Psoas muscle (tissue), 8 donors: Measurements from ENCODE around the gene DPF1. TPM values are rescaled to one million over a fixed set of nuclear protein-coding genes. Genes with fewer than 3 reads are reported as not detected.

Experiments
- ATAC-seq, 4 donors: fragments of 200-7000 bp; cut with Tn5 transposase; one replicate each; pipeline ENCODE4 v1.9.1; 2020; ENCODE audit warnings: moderate library complexity in 3 of 4, mild to moderate bottlenecking in 2 of 4
- DNase-seq, 2 donors: peaks; one replicate each; pipeline ENCODE4 v3.0.0-alpha.2; 2020
- H3K27ac ChIP-seq: fragments of 200-600 bp; one replicate; pipeline ENCODE4 v1.8.0; 2022
- H3K27me3 ChIP-seq, 3 donors: fragments of 200-600 bp in 1 of 3; one replicate each; pipeline versions ENCODE4 v1.6.1 to v1.8.0; 2013 to 2022; ENCODE audit warnings: low read length in 2 of 3, mild to moderate bottlenecking in 2 of 3, moderate library complexity in 1 of 3; ENCODE audit not compliant: insufficient read depth in 3 of 3
- H3K36me3 ChIP-seq, 2 donors: fragments of 200-600 bp in 1 of 2; one replicate each; pipeline versions ENCODE4 v1.6.1 to v1.8.0; 2013 to 2022; ENCODE audit warnings: low read depth in 1 of 2, mild to moderate bottlenecking in 1 of 2, moderate library complexity in 1 of 2; ENCODE audit not compliant: insufficient read depth in 1 of 2
- H3K4me1 ChIP-seq: fragments of 200-600 bp; one replicate; pipeline ENCODE4 v1.8.0; 2022
- H3K4me3 ChIP-seq: fragments of 200-600 bp; one replicate; pipeline ENCODE4 v1.8.0; 2022; ENCODE audit warnings: mild to moderate bottlenecking
- H3K9me3 ChIP-seq: fragments of 200-600 bp; one replicate; pipeline ENCODE4 v1.8.0; 2022
- CTCF ChIP-seq: fragments of 200-600 bp; IDR thresholded peaks from one replicate; pipeline ENCODE4 v1.8.0; 2022; ENCODE audit warnings: antibody characterized with exemption
- WGBS, 3 donors: extraction: QIAGEN DNeasy Blood & Tissue Kit; methylation state at CpG; one replicate each; pipeline versions ENCODE4 v1.1.6 to v1.1.7; 2013; 5-methylcytosine and 5-hydroxymethylcytosine counted together
- intact Hi-C, 2 donors: fragments of 100-400 bp; cut with DNase I; formaldehyde crosslinking; loops; one replicate each; pipeline versions ENCODE4 v1.11.0 to v1.14.2; 2022
- polyA plus RNA-seq, 3 donors: library from polyadenylated mRNA; stranded (reverse); fragments of 200-250 nt; gene quantifications; one replicate each; pipeline ENCODE4 v1.2.3, GENCODE V29; 2013
- total RNA-seq, 4 donors: library from RNA; stranded (reverse); fragmentation: NEBNext Ultra II Directional in 2 of 4; extraction: Animal tissue kit (Norgen Biotek cat#: 25700) in 2 of 4; gene quantifications; one replicate each; pipeline versions ENCODE4 v1.2.1 to v1.2.4, GENCODE V29; 2021 to 2023
- donor health status: healthy with polysubstance abuse.
- donor health status: DM: no; HTN: no; CAD: no; lungs with moderate emphysema.
- donor health status: Bipolar disorder and iron deficiency.
- donor health status: healthy.
- donor health status: DM: yes; HTN: yes; CAD: no.
- donor health status: DM: no; HTN: no; CAD: no.
- donor health status: DM: no; HTN: no; CAD: no.
- donor health status: DM: yes; HTN: yes; CAD: no.

Gene DPF1
- total and polyA plus RNA-seq, 7 donors = 0.07 to 0.17 (median 0.16) TPM; not detected in 4

DNA sequence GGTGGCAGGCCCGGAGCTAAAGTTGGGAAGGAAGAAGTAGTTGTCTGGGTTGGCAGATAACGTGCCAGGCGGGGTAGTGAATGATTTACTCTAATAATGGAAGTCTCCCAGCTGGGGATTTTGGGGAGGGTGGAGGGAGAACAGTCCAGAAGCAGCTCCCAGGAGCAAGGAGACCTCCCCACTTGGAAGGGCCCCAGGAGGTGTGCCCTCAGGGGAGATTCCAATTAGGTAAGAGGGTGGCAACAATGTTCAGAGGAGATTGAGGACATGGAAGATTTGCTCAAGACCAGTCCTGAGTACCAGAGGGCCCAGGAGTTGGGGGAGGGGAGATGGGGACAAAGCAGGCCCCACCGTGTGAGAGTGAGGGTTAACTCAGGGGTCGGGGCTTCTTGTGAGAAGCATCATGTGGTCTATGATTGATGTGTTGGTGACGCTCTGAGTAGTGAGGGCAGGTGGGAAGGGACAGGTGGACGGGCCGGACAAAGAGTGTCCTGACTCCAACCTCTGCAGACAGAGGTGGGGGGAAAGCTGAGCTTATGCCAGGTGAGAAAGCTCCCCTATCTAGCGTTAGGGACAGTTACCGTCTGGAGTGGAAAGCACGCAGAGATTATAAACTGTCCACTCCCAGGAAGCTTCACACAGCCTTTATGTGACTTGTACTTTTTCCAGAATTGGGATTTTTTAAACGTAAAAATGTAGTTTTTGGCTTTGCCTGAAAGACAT is 43.9 kb upstream of the DPF1 start:
- no peaks in the 10 kb centered on the region for H3K9me3 ChIP-seq
- no peak overlapping the region for H3K27ac ChIP-seq
- H3K36me3 ChIP-seq = no peaks in the 10 kb centered on the region
- 73 to 81% (median 78%) methylated on average over 12 of the region's 12 CpGs for WGBS, 3 donors
- peaks cover 8% of the 10 kb centered on the region for H3K4me1 ChIP-seq
- TF ChIP-seq CTCF = no peak
- DNase-seq (no peak), ATAC-seq (no peak)
- H3K4me3 ChIP-seq = no peak overlapping the region
- H3K27me3 ChIP-seq = peaks cover 0 to 19% (median 7%) of the 10 kb centered on the region in 3 donors
- intact Hi-C loops = no loop called here

DNA sequence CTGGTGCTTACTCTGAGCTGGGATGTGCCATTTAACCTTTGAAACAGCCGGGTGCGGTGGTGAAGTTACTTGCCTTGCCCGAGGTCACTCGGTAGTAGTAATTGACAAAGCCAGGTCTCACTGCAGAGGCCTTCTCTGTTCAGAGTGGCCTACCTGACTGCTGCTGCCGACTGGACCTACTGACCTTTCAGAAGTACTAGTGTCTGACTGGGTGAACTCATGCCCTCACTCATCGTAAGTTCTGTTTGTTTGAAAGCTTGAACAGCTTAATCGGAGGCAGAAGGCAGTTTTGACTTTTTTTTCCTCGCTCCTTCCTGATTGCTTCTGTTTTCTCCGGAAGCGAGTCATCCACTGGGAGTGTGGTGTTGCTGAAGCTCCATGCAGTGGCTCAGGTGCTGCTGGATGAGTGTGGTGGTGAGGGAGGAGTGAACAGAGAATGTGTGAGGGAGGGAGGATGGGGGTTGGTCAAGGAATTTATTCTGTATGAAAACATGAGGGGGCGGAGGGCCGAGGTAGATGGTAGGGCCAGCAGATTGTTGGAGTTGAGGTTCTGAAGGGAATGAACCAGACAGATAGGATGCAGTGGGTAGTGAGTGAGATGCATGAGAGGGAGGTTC is 43.1 kb upstream of the DPF1 start:
- H3K36me3 ChIP-seq = no peaks in the 10 kb centered on the region
- no peaks in the 10 kb centered on the region for H3K9me3 ChIP-seq
- intact Hi-C loops = no loop called here
- 82 to 88% (median 87%) methylated on average over 12 of the region's 12 CpGs for WGBS, 3 donors
- DNase-seq (no peak), ATAC-seq (no peak)
- peaks cover 0 to 22% (median 7%) of the 10 kb centered on the region in 3 donors for H3K27me3 ChIP-seq
- no peak overlapping the region for H3K4me3 ChIP-seq
- peaks cover 8% of the 10 kb centered on the region for H3K4me1 ChIP-seq
- no peak overlapping the region for H3K27ac ChIP-seq
- no peak for TF ChIP-seq CTCF

GRCh38 chr19:38265921-38266429 is 42.0 kb upstream of the DPF1 start:
- intact Hi-C loops = no loop called here
- Histone ChIP-seq H3K27me3 (peaks cover 0 to 22% (median 7%) of the 10 kb centered on the region in 3 donors), H3K36me3 (no peaks in the 10 kb centered on the region), H3K4me1 (peaks cover 8% of the 10 kb centered on the region), H3K4me3 (no peak overlapping the region), H3K27ac (no peak overlapping the region), H3K9me3 (no peaks in the 10 kb centered on the region)
- no peak for TF ChIP-seq CTCF
- 68 to 76% (median 69%) methylated on average over 12 of the region's 12 CpGs for WGBS, 3 donors
- no peak for DNase-seq
- no peak for ATAC-seq

DNA sequence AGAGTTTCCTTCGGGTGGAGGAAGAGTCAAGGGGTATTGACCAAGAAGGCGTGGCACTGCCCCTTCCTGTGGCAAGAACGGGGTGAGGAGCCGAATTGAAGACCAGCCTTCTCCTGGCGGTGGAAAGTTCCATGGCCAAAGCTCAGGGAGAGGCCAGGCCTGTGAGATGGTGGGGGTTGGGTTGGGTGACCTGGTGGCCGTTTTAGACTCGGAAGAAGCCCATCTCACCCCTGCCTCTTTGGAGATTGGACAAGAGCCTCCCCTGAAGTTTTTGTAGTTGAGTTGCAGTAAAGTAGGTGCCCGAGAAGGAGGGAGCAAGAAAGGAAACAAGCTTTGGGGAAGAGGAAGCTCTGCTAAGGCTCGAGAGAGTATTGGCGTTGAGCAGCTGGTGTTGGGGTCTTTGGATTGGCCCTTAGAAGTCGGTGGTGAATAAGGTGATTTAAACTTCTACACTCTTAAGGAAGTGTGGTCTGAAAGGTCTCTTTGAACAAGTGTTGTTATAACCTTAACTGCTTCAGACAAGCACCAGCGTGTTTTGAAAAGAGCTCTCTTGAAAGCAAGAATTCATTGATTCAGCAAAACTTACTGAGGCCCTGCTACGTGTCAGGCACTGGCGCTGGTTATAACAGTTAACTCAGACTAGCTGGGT is 41.3 kb upstream of the DPF1 start:
- TF ChIP-seq CTCF = no peak
- Histone ChIP-seq H3K4me1 (peaks cover 8% of the 10 kb centered on the region), H3K27ac (no peak overlapping the region), H3K4me3 (peak overlapping the region; percentile 62), H3K36me3 (no peaks in the 10 kb centered on the region), H3K27me3 (peaks cover 0 to 22% (median 7%) of the 10 kb centered on the region in 3 donors), H3K9me3 (no peaks in the 10 kb centered on the region)
- ATAC-seq = no peak
- DNase-seq = no peak
- intact Hi-C loops = no loop called here
- 83 to 87% (median 84%) methylated on average over 14 of the region's 14 CpGs for WGBS, 3 donors
